HepG2 (cell line): ENCODE results near the gene SNED1. TPM values are rescaled to one million over a fixed set of nuclear protein-coding genes. Genes with fewer than 3 reads are reported as not detected.
A peak's percentile ranks its signal among the peaks of the same experiment; 100 is the strongest.

Experiments
- ATM ChIP-seq: fragments of 450-650 bp; IDR thresholded peaks from 2 replicates; pipeline ENCODE4 v1.7.1; 2017; ENCODE audit warnings: mild to moderate bottlenecking, borderline replicate concordance
- CBX5 ChIP-seq: sonication (generic); formaldehyde crosslinking; IDR thresholded peaks from 2 replicates; pipeline ENCODE4 v1.4.0; 2020; ENCODE audit warnings: missing genetic modification reagents, borderline replicate concordance
- CENPBD1 ChIP-seq: sonication (generic); formaldehyde crosslinking; IDR thresholded peaks from 2 replicates; pipeline ENCODE4 v1.8.0; 2022; ENCODE audit warnings: missing genetic modification reagents, low read depth, mild to moderate bottlenecking, borderline replicate concordance
- DMTF1 ChIP-seq: sonication (generic); formaldehyde crosslinking; IDR thresholded peaks from 2 replicates; pipeline ENCODE4 v1.4.0; 2020; ENCODE audit warnings: mild to moderate bottlenecking, missing genetic modification reagents
- ETV5 ChIP-seq: IDR thresholded peaks from 2 replicates; pipeline ENCODE4 v1.6.1; 2018; ENCODE audit warnings: missing biosample characterization, missing genetic modification reagents, inconsistent platforms, borderline replicate concordance
- FOSL1 ChIP-seq: sonication (generic); formaldehyde crosslinking; IDR thresholded peaks from 2 replicates; pipeline ENCODE4 v1.9.0; 2021; ENCODE audit warnings: missing genetic modification reagents, borderline replicate concordance
- HNF1B ChIP-seq: sonication (generic); formaldehyde crosslinking; IDR thresholded peaks from 2 replicates; pipeline ENCODE4 v1.5.1; 2020; ENCODE audit warnings: mild to moderate bottlenecking, moderate library complexity, missing genetic modification reagents
- IRF2 ChIP-seq: IDR thresholded peaks from 2 replicates; pipeline ENCODE4 v1.6.1; 2018; ENCODE audit warnings: missing genetic modification reagents, missing compliant biosample characterization
- MXI1 ChIP-seq: IDR thresholded peaks from 3 replicates; pipeline ENCODE4 v1.6.1; 2012; ENCODE audit warnings: low read depth, low read length, inconsistent platforms, borderline replicate concordance
- NR2F6 ChIP-seq, 2 experiments: IDR thresholded peaks; 2 replicates each; pipeline ENCODE4 v1.6.1; 2016; ENCODE audit warnings: antibody characterized with exemption in 1 of 2, mild to moderate bottlenecking in 1 of 2
- SNAPC4 ChIP-seq: sonication (generic); formaldehyde crosslinking; IDR thresholded peaks from 2 replicates; pipeline ENCODE4 v1.4.0; 2020; ENCODE audit warnings: mild to moderate bottlenecking, missing genetic modification reagents
- SRY ChIP-seq: sonication (generic); formaldehyde crosslinking; IDR thresholded peaks from 2 replicates; pipeline ENCODE4 v1.8.0; 2022; ENCODE audit warnings: mild to moderate bottlenecking, missing genetic modification reagents
- ZBTB43 ChIP-seq: sonication (generic); formaldehyde crosslinking; conservative IDR thresholded peaks from 2 replicates; pipeline ENCODE4 v1.4.0; 2020; ENCODE audit warnings: missing genetic modification reagents
- ZNF124 ChIP-seq: sonication (generic); formaldehyde crosslinking; IDR thresholded peaks from 2 replicates; pipeline ENCODE4 v1.4.0; 2020; ENCODE audit warnings: missing genetic modification reagents
- ZNF451 ChIP-seq: sonication (generic); formaldehyde crosslinking; IDR thresholded peaks from 2 replicates; pipeline ENCODE4 v1.5.0; 2020; ENCODE audit warnings: mild to moderate bottlenecking, missing genetic modification reagents
- ZNF512 ChIP-seq: sonication (generic); formaldehyde crosslinking; IDR thresholded peaks from 2 replicates; pipeline ENCODE4 v1.4.0; 2020; ENCODE audit warnings: mild to moderate bottlenecking, missing genetic modification reagents
- polyA plus RNA-seq, 8 experiments: library from polyadenylated mRNA; depleted of rRNA in 3 of 8; stranded (reverse) in 7 of 8; unstranded in 1 of 8; fragments of >200 nt; fragmentation: Illumina TruSeq in 4 of 8; extraction: Trizol in 4 of 8; gene quantifications; 2 replicates each; pipeline versions ENCODE4 v1.2.1 to v1.2.3, GENCODE V29; 2011 to 2016; ENCODE audit warnings: low read depth in 4 of 8, missing spikeins in 1 of 8, mixed read lengths in 1 of 8; ENCODE audit not compliant: insufficient read depth in 1 of 8
- total RNA-seq, 5 experiments: library from RNA; depleted of rRNA; stranded (reverse); fragments of >200 nt; fragmentation: Illumina TruSeq; extraction: Trizol; gene quantifications; 2 replicates each; pipeline ENCODE4 v1.2.3, GENCODE V29; 2016; ENCODE audit warnings: low read depth in 1 of 5

SNED1 gene
- total and polyA plus RNA-seq, 2 of the 13 experiments (the other 11 are each of a cell fraction or from before 2014, with no cell fraction given) = 0.15 to 0.65 TPM

- TF ChIP-seq HNF1B (CRISPR knock-in tag) = no peak
- TF ChIP-seq IRF2 = no peak
- TF ChIP-seq DMTF1 (CRISPR knock-in tag) = no peak
- TF ChIP-seq ZBTB43 (CRISPR knock-in tag) = no peak
- TF ChIP-seq ZNF512 (CRISPR knock-in tag) = no peak
- no peak for TF ChIP-seq NR2F6 (IDR thresholded peaks at IDR 0.05)
- TF ChIP-seq NR2F6 (CRISPR knock-in tag; IDR thresholded peaks at IDR 0.05) = no peak
- TF ChIP-seq ZNF451 (CRISPR knock-in tag) = no peak
- 0 out of 2 replicates have a peak, but pooled peaks have one; percentile 54 for TF ChIP-seq SRY (CRISPR knock-in tag)
- TF ChIP-seq SNAPC4 (CRISPR knock-in tag) = peak; percentile 98
- no peak for TF ChIP-seq CENPBD1 (CRISPR knock-in tag)
- TF ChIP-seq FOSL1 (CRISPR knock-in tag) = no peak
- TF ChIP-seq ETV5 (CRISPR knock-in tag) = no peak
- TF ChIP-seq CBX5 (CRISPR knock-in tag) = no peak
- no peak for TF ChIP-seq ATM
- no peak for TF ChIP-seq MXI1
- no peak for TF ChIP-seq ZNF124
Measured at GRCh38 chr2:240997856-240998705, at the start of gene SNED1 (continued).
